Stimulated activated naive CD8-positive, alpha-beta T cell treated with anti-CD3 and anti-CD28 coated beads, Interleukin-15, Interleukin-2, amounts not matched to agents 100 U/mL and 50 U/mL, for 24 hours (primary cell): ENCODE measurements around the gene GBA2.

Experiments used
- ATAC-seq: fragments of 150-1000 bp; cut with Tn5 transposase; one replicate; pipeline ENCODE4 v1.10.0; 2021
- DNase-seq: peaks from one replicate; pipeline ENCODE4 v3.0.0; 2021

The GBA2 gene

DNA sequence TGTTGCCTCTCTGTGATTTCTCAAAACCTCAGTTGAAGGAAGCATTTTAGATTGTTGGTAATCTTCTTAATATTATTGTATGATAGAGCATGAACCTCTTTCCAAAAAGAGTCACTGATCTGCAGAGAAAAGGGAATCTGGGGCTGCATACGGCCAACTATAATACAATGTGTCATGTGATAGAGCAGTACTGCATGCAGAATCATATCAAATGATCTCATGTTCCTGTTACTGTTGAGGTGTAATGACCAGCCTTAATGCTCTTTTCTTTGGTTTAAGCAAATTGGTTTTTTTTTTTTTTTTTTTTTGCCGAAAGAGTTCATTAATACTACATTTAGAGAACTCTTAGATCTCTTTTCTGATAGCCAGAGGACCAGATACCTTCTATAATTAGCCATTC, 18.0 kb upstream of the GBA2 start:
- ATAC-seq (no peak), DNase-seq (no peak)

DNA sequence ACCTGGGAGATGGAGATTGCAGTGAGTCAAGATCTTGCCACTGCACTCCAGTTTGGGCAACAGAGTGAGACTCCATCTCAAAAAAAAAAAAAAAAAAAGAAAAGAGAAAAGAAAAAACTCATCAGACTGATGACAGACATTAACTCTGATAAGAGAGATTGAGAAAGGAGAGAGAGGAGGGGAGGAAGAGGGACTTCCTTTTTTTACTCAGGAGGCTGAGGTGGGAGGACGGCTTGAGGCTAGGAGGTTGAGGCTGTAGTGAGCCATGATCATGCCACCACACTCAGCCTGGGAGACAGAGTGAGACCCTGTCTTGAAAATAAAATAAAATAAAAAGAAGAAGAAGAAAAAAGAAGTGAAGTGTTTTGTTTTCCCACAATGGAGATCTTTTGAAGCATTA, 14.8 kb upstream of the GBA2 start:
- no peak for ATAC-seq
- no peak for DNase-seq

DNA sequence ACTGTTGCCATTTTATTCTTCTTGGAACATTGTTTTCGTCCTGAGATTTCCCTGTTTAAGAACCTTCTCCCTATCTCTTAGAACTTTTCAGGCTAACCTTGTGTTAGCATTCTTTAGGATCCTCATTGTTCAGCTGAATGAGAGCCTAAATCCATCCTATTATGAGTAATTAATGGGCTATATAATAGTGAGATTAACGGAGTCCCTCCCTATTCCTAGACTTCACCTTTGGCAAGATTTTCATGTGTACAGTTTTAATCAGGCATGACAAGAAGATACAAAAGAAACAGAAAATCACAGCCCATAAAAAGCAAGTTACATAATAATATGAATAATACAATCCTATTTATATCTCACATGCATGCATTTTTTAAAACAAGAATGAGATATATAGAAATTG, 14.2 kb upstream of the GBA2 start:
- ATAC-seq = no peak

DNA sequence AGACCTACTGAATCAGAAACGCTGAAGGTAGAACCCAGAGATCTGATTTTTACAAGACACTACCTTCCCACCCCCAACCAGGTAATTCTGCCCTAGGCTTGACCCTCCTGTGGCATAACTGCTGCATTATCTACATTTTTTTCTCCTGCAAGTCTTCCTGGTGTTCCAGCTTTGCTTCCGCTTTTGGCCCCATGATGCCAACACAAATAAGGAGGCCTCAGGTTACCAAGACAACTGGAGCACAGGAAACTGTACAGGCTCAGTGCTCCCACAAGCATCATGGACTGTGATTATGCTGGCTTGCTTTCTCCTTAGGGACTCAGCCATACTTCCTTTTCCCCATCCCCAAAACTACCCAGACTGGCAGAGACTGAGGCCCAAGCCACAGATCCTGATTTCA, 11.6 kb upstream of the GBA2 start:
- DNase-seq (no peak), ATAC-seq (no peak)

More for the DNA sequence above, 14.2 kb upstream of the GBA2 start:
- no peak for DNase-seq

DNA sequence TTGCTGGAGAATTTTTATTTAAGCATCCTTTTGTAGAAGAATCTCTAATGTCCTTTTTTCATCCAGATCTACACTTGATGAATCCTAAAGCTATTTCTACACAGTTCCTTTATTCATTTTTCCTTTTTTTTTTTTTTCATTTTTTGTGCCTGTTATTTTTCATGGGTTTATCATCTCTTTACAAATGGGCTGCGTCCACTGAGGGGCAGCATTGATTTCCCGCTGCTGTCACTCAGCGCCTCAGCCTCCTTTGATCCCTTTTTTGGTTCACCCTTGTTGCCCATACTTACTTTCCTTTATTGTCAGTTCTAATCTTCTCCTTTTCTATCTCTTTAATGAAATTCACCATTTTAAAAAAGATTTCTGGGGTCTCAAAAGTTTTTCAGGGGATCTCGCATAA, 10.8 kb upstream of the GBA2 start:
- ATAC-seq = no peak
- no peak for DNase-seq

DNA sequence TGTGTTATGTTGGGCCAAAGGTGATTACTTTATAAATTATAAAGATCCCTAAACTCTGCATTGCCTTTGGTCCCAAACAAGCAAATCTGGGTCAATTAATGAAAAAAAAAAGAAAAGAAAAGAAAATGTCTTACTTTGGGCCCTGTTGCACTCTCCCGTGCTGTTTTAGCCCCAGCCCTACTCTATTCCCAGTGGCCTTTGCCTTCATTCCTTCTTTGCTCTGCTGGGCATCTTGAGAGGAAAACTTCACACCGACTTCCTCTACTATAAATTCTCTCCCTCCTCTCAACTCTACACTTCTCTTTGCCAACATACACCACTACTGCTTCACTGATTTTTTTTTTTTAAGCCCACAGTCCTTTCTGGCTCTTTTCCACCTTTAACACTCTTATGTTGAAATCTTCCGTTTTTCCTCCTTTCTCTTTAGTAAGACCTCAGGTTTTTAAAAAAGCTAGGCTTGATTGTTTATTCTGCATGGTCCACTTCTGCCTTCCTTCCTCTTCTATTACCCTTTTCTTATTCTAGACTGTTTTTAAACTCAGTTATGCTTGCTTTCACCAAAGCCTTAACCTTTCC, 9.5 kb upstream of the GBA2 start:
- ATAC-seq = no peak

DNA sequence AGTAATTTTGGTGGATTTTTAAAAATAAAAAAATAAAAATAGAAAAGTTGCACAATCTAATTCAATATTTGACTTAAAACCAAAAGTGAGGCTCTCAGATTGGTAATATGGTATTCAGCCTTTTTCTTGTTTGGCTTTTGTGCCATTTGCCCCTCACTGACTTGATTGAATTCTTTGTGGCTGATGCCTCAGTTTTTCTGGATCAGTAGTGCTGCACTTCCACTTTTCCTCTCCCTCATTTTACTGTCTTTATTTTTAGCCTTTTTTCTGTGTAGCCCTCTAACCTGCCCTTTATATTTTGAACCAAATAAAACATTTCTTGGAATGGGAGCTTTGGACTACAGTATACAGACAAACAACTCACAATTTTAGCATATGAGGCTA, 8.9 kb upstream of the GBA2 start:
- DNase-seq (no peak), ATAC-seq (no peak)

More for the DNA sequence above, 9.5 kb upstream of the GBA2 start:
- no peak for DNase-seq

DNA sequence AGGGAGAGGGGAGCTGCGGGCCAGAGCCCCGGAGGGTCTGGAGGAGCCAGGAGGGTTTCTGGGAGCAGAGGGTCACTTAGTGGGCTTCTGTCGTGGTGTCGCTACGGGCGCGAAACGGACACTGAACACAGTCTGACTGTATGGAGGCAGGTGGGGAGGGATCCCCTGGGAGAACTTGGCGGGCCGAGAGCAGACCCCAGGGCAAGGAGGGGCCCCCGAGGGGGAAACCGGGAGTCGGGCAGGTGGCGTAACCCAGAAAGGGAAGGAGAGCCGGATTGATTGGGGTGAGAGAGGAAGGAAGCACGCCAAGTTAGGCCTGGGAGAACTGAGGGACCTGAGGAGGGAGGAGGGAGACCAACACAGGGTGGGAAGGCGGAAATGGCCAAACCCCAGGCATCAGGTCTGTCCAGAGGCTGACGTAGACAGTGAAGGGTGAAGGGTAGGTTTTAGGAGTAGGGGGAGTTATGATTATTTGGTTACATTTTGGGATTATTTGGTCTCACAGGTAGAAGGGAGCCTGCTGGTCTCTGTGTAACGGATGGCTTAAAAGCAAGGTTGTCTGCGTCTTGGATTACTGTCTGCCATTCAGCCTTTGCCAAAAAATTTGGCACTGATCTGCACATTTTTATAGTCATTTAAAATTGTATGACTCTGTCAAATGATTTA, 8.3 kb upstream of the GBA2 start:
- DNase-seq = peak; percentile 46
- peak; percentile 38 for ATAC-seq

DNA sequence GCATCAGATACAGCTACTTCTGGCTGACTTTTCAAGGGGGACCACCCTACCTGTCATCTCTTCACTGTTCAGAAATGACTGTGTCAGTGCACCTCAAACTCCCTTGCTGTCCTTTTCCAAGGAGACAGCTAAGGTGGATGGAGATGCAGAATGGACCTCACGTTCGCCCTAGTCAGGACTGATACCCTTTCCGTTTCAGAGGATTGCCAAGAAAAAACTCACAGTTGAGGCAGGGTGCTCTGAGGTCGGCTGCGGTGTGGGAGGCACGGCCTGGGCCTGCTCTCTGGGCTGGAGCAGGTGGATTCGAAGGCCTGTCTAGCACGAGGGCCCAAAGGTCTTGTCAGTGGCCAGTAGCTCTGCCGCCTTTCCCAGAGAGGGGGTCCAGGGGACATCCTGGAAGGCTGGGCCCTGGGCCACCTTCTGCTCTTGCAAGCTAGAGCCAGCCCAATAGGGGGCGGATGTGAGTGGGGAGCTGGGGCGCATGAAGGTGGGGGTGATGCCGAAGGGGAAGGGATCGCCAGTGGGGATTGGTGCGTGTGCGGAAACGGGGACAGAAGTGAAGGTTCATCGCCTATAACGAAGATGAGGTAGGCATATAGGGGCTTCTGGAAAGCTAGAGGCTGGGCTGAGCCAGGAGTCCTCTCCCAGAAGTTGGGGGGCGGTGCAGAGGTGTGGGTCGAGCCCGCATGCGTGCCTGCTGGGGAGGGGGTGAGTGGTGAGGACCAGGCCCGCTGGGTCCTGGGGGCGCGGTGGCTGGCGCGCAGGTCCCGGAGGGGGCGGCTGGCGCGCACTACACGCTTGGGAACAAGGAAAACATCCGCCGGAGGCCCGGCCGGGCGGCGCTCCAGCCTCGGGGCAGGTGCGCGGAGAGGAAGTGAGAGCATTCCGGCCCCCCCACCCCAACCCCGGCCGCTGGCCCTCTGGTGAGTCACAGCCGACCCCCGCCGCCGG, 7.5 kb upstream of the GBA2 start:
- DNase-seq (peak; percentile 88), ATAC-seq (peak; percentile 86)

DNA sequence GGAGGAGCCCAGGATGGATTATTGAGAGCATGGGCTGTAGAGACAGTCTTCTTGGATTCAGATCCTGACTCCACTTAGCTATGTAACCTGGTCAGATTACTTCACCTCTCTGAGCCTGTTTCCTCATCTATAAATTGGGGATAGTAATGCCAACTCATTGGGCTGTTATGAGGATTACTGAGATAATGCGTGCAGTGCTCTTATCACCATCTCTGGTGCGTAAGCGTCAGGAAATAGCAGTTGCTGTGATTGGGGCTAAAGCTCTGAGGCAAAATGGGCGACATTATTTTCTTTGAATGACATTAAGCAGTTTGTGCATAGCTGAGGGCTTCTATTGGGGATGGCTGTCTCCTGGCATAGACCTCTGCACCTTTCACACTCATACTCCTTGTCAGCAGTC, 6.0 kb upstream of the GBA2 start:
- no peak for DNase-seq
- ATAC-seq = no peak

DNA sequence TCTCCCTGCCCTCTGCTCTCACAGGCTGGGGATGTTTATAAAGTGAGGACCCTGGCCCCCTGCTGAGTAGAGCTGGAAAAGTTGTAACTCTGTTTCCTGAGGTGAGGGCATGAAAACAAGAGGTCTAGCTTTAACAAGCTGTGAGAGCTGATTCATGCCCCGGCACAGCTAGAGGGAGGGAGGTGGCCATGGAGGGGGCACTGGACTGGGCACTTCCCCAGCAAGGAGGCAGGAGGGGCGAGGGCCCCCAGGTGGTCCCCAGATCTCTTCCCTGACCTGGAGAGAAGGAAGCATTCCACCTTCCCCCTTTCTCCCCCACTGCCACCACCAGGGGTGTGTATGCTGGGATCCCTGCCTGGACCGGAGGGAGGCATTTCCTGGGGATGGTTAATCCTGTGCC, 5.2 kb upstream of the GBA2 start, which contains the start of gene MSMP:
TSS of gene MSMP (minus strand) at position 13 of the 400 bp plus-strand sequence. CDS start 147 bp downstream, outside the sequence.
- DNase-seq (no peak), ATAC-seq (no peak)

DNA sequence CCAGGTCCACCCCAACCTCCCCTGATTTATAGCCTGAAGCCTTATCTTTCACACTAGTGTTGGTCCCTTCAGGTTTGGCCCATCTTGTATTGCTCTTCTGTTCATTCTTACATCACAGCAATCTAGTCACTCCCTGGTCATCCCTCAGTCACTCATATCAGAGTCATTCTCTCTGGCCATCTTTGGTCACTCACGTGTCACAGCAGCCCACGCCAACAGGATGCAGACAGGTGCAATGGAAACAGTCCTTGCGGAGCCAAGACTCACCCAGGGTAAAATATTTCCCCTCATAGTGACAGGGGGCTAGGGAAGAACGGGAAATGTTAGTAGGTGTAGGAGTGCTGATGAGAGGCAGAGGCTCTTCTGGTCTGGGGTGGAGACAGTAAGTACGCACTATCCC, 4.4 kb upstream of the GBA2 start:
- DNase-seq (no peak), ATAC-seq (no peak)

DNA sequence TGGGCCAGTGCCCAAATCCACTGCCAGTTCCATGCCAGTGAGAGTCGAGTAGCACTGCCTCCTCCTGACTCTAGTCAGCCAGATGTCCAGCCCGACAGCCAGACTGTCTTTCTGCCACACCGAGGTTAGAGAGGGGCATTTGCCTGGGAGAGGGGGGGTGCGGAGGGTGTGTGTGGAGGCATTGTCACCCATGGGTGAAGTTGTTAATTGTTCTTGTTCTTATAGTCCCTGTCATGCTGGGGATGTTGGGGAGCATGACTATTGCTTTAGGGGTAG, 1.2 kb upstream of the GBA2 start:
- ATAC-seq (no peak), DNase-seq (no peak)

DNA sequence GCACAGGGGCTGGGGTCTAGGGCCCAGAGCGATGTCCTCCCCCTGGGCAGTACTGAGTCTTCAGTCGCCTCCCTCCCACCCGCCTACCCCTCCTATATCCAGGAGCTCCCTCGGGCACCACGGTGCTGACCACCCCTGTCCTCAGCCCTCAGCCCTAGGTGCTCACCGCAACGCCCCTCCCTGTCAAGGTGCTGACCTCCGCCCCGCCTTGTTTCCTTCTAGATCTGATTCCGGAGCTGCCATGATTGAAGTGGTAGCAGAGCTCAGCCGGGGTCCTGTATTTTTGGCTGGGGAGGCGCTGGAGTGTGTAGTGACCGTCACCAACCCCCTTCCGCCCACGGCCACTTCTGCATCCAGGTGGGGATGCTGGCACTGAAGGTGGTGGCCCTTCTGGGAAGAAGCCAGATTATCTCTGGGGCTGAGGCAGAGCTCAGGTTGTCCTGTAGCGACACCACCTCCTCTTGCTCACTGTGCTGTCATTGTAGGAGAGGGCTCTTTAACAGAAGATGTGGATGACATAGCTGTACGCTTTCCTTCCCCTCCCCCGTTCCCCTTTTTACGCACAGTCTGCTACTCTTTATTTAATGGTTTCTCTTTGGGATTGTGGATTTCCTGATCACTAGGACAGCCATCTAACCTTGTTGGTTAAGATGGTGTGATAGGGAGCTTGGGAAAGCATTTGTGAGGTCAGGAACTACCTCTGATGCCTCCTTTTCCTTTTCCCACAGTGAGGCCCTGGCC, 657 bp upstream of the GBA2 start:
- ATAC-seq (peak; percentile 42), DNase-seq (peak; percentile 54)

DNA sequence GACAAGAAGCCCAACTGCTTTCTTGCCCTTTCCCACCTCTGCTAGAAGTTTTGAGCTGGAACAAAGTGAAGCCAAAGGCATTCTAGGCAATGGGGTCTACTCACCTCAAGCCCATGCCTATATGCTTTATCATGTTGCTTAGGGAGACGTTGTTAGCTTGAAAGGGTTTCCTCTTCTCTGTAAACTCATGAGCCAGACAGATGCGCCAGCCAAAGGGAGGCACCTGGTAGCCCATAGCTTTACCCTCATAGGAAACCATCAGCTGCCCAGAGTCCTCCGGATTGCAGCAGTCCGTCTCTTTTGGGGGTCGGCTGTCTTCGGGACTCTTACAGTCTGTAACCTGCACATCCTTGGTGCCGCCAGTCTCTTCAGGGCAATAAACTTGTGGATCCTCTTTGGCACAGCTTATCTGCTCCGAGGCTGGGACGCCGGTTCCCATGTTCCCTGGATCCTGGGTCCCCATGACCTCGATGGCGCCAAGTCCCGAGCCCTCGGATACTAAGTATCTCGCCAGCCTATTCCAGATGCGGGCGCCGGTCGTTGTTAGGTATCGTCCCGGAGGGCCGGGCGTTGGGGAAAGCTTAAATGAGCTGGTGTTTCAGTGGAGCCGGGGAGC, 678 bp downstream of the GBA2 start:
- peak; percentile 1 for ATAC-seq
- DNase-seq = no peak

DNA sequence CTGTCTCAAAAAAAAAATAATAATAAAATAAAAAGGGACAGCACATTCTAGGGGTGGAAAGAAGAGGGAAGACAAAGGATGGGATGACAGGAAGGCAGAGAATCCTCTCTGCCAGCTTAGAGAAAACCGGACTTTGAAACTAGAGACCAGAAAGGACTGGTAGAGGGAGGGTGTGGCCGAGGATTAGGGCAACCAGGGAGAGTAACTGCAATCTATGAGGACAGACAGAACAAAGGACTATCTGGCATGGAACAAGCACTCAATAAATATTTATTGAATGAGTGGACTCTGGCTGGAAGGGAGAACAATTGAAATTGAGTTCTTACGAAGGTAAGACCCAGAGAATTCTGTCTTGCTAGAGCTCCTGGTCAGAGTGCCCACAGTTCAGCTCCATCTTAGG, 2.4 kb downstream of the GBA2 start:
- DNase-seq (no peak), ATAC-seq (no peak)

DNA sequence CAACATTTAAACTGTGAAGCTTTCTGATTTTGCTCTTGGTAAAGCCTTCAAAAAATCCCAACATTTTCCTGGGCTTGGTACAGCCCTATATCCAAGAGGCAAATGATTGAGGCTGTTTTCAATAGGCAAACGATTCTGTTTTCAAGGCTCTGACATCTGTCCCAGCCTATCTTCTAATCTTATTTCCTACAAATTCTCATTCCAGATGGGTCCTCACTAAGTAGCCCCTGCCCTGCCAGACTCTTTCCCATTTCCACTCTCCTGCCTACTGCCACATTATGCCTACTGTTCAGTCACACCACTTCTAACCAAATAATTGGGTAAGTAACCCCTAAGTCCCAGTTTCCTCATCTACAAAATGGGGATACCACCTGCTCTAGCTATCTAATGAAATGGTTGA, 3.5 kb downstream of the GBA2 start:
- ATAC-seq (no peak), DNase-seq (no peak)

DNA sequence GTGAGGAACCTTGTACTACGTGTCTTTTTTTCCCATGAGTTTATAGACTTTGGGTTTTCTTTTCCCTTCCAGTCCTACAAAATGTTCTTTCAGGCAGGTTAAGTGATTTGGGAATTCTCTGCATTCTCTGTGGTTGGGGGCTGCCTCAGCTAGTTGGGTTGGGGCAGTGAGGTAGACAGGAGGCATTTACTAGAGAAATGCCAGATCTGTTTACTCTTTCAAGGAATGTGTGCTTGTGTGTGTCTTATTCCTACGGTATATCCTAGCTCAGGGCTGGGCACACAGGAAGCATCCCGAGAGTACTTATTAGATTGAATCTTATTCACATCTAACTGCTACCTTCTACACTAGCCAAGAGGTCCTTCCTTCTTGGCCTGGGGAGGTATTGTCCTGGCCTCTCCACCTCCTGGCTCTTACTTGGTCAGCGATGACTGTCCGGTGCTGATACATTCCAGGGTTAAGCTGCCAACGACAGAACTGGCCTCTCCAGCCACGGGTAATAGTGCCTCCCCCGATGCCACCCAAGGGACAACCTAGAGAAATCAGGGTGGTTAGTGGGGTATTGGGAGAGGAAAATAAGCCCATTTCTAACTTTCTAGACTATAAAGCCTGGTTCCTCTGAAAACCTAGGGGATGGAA, 5.0 kb downstream of the GBA2 start:
- DNase-seq (no peak), ATAC-seq (no peak)

DNA sequence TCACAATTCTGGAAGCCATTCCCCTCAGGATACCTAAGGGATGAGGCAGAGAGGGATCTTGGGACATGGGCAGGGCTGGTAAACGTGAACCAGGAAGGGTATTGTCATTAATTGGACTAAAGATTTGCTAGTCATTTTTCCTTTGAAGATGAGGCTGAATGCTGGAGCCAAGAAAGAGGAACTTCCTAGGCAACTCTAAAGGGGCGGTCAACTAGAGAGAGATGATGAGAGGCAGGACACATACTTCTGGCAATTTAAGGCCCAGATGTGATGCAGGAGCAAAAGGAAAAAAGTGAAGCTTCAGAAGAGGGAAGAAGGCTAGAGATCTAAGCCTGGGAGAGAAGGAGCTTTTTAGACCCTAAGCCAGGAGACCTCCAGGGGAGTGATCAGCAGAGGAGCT, 5.6 kb downstream of the GBA2 start:
- DNase-seq = no peak
- no peak for ATAC-seq

DNA sequence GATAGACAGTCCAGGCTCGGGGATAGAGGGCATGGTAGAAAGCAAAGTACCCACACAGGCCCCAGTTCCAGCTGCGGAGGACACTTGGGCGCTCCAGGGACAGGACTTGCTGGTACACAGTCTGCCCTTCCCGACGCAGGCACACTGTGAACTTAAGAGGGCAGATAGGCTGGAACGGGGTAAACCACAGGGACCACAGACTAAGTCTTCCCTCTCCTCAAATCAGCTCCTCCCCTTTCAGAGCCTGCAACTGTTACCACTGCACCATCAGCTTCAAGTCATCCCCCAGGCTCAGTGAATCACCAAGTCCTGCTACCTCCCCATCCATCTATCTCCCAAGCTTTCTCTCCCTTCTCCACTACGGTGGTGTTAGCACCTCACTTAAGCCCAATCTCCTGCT, 7.3 kb downstream of the GBA2 start:
- ATAC-seq = peak; percentile 50
- DNase-seq = no peak

DNA sequence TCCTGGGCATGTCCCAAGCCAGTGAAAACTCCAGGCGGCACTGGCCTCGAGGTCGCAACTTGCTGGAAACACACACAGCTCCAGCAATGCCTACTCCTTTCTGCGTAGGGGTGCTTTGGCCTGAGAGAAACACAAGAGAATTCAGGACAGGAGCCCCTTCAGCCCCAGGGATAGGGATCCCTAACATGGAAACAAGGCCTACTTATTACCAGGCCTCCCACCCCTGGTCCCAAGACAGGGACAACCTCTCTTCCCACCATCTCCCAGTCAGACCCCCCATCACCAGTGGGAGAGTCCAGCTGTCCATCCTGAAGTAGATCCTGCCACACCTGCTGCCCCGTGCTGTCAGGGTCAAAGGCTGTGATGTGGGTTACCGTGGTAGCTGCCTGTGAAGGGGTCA, 8.8 kb downstream of the GBA2 start:
- no peak for DNase-seq
- ATAC-seq = no peak

DNA sequence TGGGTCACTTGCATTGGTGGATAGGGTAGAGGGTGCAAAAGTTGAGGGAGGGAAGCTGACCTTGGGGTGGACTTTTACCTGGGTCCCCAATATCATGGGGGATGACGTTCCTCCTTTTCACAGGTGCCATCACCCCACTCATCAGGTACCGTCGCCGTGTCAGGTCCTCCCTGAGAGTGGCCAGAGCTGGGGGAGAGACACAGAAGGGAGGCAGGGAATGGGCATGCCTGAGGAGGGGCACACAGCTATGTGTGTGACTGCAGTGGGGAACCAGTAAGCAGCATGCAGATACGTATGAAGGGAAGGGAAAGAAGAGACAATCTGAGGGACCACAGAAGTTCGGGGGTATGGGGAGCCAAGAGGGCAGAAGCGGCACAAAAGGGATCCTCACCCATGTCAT, 10.1 kb downstream of the GBA2 start:
- DNase-seq = no peak
- ATAC-seq = no peak
